GM18868 (cell line): Measurements from ENCODE around the gene TRIM27.
"Not testable (repeated sequence)": the region's sequence is repeated elsewhere in the genome, so short reads cannot be mapped to it uniquely, and the experiment has no call there.

Experiments used
- ATAC-seq: cut with Tn5 transposase; IDR thresholded peaks from one replicate; pipeline ENCODE4 v1.9.1; 2021; ENCODE audit warnings: mild to moderate bottlenecking, moderate library complexity; ENCODE audit not compliant: unreplicated experiment

The TRIM27 gene, protein sequence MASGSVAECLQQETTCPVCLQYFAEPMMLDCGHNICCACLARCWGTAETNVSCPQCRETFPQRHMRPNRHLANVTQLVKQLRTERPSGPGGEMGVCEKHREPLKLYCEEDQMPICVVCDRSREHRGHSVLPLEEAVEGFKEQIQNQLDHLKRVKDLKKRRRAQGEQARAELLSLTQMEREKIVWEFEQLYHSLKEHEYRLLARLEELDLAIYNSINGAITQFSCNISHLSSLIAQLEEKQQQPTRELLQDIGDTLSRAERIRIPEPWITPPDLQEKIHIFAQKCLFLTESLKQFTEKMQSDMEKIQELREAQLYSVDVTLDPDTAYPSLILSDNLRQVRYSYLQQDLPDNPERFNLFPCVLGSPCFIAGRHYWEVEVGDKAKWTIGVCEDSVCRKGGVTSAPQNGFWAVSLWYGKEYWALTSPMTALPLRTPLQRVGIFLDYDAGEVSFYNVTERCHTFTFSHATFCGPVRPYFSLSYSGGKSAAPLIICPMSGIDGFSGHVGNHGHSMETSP

DNA sequence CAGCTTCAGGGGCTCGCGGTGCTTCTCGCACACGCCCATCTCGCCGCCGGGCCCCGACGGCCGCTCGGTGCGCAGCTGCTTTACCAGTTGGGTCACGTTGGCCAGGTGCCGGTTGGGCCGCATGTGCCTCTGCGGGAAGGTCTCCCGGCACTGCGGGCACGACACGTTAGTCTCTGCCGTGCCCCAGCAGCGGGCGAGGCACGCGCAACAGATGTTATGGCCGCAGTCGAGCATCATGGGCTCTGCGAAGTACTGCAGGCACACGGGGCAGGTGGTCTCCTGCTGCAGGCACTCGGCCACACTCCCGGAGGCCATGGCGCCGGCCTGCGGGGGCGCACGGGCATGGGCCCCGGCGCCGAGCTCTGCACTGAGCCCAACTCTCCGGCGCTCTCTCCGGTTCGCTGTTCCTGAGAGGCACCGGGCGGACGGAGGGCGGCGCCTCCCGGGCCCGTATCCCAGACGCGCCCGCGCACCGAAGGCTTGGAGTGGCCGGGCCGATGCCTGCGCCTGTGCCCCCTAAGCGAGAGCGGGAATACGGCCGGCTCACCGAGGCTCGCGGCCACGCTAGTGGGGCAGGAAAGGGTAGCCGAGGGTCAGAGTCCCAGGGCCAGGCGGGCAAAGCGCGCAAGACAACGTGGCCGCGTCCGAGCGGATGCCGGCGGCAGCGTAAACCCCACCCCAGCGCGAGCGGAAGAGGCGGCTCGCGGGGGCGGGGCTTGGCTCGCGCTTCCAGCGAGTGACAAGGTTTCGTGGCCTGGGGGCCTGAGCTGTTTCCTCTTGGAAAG, at the start of gene TRIM27:
Gene TRIM27 (minus strand): TSS at position 668 of the 785 bp plus-strand sequence. CDS start 353 bp downstream, at position 315.
- peak; percentile 84 for ATAC-seq

DNA sequence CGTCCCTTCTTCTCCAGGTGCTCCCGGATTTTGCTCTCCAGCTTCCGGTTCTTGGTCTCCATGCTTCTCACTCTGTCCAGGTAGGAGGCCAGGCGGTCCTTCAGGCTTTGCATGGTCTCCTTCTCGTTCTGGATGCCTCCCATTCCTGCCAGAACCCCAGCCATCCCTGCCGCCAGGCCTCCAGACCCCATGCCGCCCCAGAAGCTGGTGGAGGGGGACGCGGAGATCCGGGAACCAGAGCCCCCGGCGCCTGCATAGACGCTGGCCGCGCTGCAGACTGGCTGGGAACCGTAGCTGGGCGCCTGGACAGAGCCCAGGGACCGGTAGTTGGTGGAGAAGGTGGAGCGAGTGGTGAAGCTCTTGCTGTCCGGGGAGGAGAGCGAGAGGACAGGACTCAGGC, 46.3 kb upstream of the TRIM27 start:
- not testable (repeated sequence) for ATAC-seq

DNA sequence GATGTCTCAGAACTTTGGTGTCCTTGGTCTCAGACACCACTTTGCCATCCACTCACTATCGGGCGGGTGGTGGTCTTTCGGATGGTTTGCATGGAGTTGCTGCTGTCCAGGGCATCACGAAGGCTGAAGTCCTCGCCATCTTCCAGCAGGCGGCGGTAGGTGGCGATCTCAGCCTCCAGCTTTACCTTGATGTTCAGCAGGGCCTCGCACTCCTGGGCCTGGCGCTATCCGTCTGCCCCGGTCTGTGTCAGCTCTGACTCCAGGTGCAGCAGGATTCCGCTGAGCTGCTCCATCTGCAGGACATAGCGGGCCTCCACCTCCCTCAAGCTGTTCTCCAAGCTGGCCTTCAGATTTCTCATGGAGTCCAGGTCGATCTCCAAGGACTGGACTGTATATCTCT, 45.3 kb upstream of the TRIM27 start:
- no peak for ATAC-seq

DNA sequence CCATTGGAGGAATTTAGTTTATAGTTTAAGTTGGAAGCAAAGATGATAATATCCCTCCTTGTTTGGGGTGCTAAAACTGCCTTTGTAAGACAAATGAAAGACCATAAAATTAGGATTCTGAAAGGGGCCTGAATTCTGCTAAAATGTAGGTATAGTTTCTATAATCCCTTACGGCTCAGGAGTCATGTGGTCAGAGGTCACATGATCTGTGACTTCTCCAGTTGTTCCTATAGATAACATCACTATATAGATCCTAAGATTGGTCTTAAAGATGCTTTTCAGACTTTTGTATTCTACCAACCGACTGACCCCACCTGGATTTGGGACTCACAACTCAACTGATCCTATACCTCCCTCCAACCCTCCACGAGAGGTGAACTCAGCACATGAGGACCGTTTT, 44.7 kb upstream of the TRIM27 start:
- ATAC-seq, result no peak

DNA sequence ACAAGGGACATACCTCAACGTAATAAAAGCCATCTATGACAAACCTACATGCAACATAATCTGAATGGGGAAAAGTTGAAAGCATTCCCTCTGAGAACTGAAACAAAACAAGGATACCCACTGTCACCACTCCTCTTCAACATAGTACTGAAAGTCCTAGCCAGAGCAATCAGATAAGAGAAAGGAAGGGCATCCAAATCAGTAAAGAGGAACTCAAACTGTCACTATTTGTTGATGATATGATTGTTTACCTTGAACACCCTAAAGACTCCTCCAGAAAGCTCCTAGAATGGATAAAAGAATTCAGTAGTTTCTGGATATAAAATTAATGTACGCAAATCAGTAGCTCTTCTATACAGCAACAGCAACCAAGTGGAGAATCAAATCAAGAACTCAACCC, 41.9 kb upstream of the TRIM27 start:
- ATAC-seq, result no peak

DNA sequence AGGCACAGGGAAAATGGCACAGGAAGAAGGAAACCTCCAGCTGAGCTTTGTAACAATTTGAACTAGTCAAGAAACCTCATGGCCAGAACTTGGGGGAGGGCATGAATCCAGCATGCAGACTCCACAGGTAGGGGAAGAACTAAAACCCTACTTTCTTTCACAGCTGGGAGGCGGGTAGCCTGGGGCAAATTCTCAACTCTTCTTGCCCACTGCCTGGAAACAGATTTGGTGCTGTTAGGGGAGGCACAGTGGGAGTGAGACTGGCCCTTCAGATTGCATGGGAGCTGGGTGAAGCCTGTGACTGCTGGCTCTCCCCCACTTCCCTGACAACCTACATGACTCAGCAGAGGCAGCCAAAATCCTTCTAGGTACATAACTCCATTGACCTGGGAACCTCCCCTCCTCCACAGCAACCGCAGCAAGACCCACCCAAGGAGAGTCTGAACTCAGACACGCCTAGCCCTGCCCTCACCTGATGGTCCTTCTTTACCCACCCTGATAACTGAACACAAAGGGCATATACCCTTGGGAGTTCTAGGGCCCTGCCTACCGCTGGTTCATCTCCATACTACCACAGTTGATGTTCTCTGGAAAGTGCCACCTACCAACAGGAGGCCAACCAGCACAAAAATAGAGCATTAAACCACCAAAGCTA, 37.2 kb upstream of the TRIM27 start:
- no peak for ATAC-seq

DNA sequence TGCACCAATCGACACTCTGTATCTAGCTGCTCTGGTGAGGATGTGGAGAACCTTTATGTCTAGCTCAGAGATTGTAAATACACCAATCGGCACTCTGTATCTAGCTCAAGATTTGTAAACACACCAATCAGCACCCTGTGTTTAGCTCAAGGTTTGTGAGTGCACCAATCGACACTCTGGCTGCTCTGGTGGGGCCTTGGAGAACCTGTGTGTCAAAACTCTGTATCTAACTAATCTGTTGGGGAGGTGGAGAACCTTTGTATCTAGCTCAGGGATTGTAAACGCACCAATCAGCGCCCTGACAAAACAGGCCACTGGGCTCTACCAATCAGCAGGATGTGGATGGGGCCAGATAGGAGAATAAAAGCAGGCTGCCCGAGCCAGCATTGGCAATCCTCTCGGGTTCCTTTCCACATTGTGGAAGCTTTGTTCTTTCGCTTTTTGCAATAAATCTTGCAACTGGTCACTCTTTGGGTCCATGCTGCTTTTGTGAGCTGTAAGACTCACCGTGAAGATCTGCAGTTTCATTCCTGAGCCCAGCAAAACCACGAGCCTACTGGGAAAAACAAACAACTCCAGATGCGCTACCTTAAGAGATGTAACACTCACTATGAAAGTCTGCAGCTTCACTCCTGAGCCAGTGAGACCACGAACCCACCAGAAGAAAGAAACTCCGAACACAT, 34.9 kb upstream of the TRIM27 start:
- ATAC-seq, result not testable (repeated sequence)

DNA sequence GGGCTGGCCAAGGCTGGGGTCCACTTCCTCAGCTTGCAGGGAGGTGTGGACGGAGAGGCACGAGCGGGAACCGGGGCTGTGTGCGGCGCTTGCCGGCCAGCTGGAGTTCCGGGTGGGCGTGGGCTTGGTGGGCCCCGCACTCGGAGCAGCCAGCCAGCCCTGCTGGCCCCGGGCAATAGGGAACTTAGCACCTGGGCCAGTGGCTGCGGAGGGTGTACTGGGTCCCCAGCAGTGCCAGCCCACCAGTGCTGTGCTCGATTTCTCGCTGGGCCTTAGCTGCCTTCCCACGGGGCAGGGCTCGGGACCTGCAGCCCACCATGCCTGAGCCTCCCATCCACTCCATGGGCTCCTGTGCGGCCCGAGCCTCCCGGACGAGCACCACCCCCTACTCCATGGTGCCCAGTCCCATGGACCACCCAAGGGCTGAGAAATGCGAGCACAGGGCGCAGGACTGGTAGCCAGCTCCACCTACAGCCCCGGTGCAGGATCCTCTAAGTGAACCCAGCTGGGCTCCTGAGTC, 34.1 kb upstream of the TRIM27 start:
- ATAC-seq, result not testable (repeated sequence)

DNA sequence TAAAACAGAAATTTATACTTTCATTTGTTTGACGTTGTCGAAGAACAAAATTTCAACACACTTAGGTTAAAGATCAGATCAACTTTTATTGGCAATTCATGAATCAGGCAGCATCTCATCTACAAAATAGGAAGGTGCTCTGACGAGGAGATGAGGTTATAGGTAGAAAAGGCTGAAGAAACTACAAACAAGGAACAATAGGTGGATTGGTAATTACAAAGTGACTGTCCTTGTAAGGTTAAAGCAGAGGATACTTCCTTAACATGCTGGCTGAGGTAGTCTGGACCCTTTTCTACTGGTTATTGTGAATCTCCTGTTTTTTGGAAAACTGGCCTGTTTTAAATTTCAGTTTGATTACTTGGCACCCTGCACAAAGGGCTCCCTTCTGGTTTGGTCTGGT, 32.5 kb upstream of the TRIM27 start:
- no peak for ATAC-seq

DNA sequence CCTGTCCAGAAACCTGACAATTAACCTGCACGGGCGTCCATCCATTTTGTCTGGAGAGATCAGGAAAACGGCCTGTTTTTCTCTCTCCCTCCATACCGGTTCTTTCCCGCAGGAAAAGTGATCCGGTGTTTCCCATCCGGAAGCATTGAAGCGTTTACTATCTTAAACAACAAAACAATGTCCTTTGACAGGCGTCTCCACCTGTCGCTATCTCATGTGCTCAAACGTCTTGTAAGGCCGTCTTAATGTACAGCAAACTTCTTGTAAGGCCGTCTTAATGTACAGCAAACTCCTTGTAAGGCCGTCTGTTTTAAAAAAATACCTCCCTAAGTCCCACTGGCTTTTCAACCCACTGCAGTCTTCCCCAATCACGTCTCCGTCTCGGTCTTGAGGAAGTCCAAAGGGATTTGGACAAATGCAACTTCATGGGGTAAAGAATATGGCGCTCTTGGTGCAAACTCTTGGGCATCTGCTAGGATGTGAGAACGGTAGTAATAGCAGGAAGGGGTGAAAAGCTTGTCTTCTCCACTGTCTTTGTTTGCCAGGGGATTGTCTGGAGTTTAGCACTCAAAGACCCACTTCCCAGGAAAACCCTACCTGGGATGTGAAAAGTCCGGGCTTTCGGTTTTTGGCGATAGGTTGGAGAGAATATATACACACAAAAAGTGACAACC, 29.9 kb upstream of the TRIM27 start:
- peak; percentile 8 for ATAC-seq

DNA sequence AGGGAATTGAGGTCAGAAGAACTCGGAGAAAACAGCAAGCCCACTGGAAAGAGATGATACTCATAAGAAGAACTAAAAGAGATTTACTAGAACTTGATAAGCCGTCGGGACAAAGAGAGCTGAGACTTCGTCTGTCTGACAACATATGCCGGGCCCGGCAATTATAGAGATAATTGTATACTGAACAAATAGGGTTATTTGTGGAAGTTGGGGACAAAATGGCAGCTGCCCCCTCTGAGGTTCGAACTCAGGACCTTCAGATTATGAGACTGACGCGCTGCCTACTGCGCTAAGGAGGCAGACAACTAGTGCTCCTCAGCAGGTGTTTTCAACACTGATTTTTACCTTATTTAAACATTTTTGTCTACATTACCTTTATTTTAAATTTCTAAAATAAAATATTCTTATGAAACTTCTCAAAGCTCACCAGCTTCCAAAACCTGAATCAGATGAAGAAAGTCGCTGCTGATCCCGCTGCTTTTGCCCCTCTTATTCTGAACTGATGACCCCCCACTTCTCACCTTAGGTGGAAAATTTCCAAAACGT, 29.3 kb upstream of the TRIM27 start:
- peak; percentile 68 for ATAC-seq

DNA sequence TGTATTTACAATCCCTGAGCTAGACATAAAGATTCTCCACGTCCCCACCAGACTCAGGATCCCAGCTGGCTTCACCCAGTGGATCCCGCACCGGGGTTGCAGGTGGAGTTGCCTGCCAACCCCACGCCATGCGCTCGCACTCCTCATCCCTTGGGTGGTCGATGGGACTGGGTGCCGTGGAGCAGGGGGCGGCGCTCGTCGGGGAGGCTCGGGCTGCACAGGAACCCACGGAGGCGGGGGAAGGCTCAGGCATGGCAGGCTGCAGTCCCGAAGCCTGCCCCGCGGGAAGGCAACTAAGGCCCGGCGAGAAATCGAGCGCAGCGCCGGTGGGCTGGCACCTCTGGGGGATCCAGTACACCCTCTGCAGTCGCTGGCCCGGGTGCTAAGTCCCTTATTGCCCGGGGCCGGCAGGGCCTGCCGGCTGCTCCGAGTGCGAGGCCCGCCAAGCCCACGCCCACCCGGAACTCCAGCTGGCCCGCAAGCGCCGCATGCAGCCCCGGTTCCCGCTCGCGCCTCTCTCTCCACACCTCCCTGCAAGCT, 25.9 kb upstream of the TRIM27 start:
- not testable (repeated sequence) for ATAC-seq

DNA sequence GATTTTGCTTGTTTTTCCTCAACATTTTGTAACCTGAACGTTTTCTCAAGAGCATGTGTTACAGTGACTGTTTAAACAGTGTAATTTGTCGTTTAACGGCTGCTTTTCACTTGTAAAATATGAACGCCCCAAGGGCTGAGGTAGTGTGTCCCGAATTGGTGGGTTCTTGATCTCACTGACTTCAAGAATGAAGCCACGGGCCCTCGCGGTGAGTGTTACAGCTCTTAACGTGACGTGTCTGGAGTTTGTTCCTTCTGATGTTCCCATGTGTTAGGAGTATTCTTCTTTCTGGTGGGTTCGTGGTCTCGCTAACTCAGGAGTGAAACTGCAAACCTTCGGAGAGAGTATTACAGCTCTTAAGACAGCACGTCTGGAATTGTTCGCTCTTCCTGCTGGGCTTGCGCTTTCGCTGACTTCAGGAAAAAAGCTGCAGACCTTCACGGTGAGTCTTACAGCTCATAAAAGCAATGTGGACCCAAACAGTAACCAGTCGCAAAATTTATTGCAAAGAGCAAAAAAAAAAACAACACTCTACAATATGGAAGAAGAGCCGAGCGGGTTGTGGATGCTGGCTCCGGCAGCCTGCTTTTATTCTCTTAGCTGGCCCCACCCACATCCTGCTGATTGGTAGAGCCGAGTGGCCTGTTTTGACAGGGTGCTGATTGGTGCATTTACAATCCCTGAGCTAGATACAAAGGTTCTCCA, 25.1 kb upstream of the TRIM27 start:
- ATAC-seq, result no peak

DNA sequence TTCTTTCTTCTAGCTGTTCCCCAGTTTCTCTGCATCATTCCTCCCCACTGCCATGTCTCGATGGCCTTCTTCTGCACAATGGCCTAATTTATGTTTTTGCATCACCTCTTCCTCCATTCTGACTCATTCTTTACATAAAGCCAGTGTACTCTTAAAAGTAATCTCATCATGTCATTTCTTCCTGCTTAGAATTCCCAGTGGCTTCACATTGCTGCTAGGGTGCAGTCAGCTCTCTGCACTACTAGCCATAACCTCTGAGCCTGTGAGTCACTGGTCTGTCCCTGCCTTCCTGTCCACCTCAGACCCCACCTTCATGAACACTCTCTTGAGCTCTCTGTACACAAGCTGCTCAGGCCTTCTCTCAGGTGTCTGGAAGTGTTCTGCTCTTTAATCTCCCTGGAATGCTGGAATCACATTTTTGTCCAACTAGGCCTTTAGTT, 24.1 kb upstream of the TRIM27 start:
- ATAC-seq, result no peak

DNA sequence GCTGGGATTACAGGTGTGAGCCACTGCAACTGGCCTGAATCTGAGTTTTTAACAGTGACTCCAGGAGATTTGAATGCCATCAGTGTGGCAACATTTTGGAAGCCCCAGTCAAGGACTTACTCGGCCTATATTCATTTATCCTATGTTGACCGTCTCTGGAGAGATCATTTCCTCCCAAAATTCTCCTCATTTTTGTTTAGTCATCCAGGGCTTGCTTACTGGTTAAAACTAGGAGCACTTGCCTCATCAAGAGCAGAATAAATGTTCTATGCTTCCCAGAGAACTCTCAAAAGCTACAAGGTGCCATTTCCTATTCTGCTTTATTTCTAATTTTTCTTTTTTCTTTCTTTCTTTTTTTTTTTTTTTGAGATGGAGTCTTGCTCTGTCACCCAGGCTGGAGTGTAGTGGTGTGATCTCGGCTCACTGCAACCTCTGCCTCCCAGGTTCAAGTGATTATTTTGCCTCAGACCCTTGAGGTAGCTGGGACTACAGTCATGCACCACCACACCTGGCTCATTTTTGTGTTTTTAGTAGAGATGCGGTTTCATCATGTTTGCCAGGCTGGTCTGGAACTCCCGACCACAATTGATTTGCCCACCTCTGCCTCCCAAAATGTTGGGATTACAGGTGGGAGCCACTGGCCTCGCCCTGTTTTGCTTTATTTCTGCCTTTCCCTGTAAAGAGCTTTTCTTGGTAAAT, 23.4 kb upstream of the TRIM27 start:
- no peak for ATAC-seq

DNA sequence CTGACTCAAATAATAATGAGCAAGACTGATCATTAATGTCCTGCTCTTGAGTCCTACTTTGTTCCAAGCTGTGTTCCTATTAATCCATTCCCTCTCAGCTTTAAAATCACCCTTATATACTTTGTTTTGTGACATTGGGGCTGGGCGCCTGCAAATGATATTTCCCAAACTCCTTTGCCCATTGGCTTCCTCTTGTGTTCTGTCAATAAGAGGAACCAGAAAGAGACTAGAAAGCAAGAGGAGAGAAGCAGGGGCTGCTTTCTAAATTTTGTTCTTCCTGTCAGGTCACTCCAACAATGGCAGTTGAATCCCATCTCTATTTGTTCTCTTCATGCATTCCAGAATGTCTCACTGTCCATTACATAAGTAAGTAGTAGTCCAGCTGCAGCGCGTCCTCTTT, 21.6 kb upstream of the TRIM27 start:
- ATAC-seq, result no peak

DNA sequence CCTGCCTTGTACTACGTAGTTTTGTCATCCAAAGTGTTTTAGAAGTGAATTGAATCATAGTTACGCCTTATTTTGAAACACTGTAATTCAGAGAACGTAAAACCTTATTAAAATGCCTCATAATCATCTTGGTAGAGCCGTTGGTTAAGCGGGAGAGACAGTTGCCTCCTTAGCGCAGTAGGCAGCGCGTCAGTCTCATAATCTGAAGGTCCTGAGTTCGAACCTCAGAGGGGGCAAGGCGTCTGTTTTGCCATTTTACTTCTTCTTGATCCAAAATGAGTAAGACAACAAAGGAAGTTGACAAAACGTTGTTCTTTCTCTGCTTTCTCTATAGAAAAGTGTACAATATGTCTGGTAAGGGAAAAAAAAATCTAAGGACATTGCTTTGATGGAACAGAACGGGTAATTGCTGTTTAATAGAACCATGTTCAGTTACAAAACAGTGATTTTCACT, 20.7 kb upstream of the TRIM27 start:
- ATAC-seq, result no peak
